ENCODE measurements around the gene TMEM97. TPM values are rescaled to one million over a fixed set of nuclear protein-coding genes. Genes with fewer than 3 reads are reported as not detected.
"Not testable (repeated sequence)": the region's sequence is repeated elsewhere in the genome, so short reads cannot be mapped to it uniquely, and the experiment has no call there.

TMEM97 gene
- total RNA-seq, 1 donor from 2014 or later, result 2.5 TPM

GRCh38 chr17:28335201-28335958 lies 16.4 kb downstream of the TMEM97 start, which contains the start of the genes IFT20 and TNFAIP1:
TSS of gene IFT20 (minus strand) at chr17:28335472. CDS start at chr17:28331985, 3,487 bp downstream.
TSS of gene TNFAIP1 (plus strand) at chr17:28335761. CDS start at chr17:28339522, 3,761 bp downstream.
- H3K36me3 ChIP-seq, result peaks cover 0 to 29% of the 10 kb centered on the region in 2 donors
- peaks cover 66% of the 10 kb centered on the region for H3K4me1 ChIP-seq
- intact Hi-C loops (cut with DNase I), result no loop called here
- peak within 1 kb of the TSS; percentile 86 to 93 for H3K4me3 ChIP-seq
- DNase-seq (ENCODE audit: extremely low spot score in 2 of 2), result peak; percentile 99 to 100
- TF ChIP-seq POLR2AphosphoS5 (IDR thresholded peaks at IDR 0.05; ENCODE audit: insufficient read depth in 1 of 2, low read depth in 1 of 2) (peak; percentile 99 to 100), CTCF (IDR thresholded peaks at IDR 0.05) (peak in 1 of 3 experiments; percentile 33), POLR2A (IDR thresholded peaks at IDR 0.05) (peak in 1 of 2 donors; percentile 91)
- peak within 1 kb of the TSS; percentile 94 for H3K27ac ChIP-seq
- no peaks in the 10 kb centered on the region for H3K27me3 ChIP-seq
- no peaks in the 10 kb centered on the region for H3K9me3 ChIP-seq

GRCh38 chr17:28335959-28336871 lies 17.2 kb downstream of the TMEM97 start:
- Histone ChIP-seq H3K4me3 (peak overlapping the region; percentile 86 to 93), H3K4me1 (peaks cover 66% of the 10 kb centered on the region), H3K9me3 (no peaks in the 10 kb centered on the region), H3K36me3 (peaks cover 0 to 29% of the 10 kb centered on the region in 2 donors), H3K27me3 (no peaks in the 10 kb centered on the region), H3K27ac (peak overlapping the region; percentile 94)
- TF ChIP-seq POLR2A (IDR thresholded peaks at IDR 0.05) (no peak), POLR2AphosphoS5 (IDR thresholded peaks at IDR 0.05; ENCODE audit: insufficient read depth in 1 of 2, low read depth in 1 of 2) (peak; percentile 46 to 55)
- DNase-seq (ENCODE audit: extremely low spot score in 2 of 2), result peak in 1 of 2 donors; percentile 90
- intact Hi-C loops (cut with DNase I), result no loop called here

GRCh38 chr17:28338056-28338768 lies 19.2 kb downstream of the TMEM97 start:
- intact Hi-C loops (cut with DNase I), result no loop called here
- DNase-seq (ENCODE audit: extremely low spot score in 2 of 2), result no peak
- Histone ChIP-seq H3K4me3 (no peak overlapping the region), H3K9me3 (no peaks in the 10 kb centered on the region), H3K27ac (peak overlapping the region; percentile 37), H3K36me3 (peaks cover 0 to 41% of the 10 kb centered on the region in 2 donors), H3K4me1 (peaks cover 62% of the 10 kb centered on the region), H3K27me3 (no peaks in the 10 kb centered on the region)
- TF ChIP-seq POLR2AphosphoS5 (IDR thresholded peaks at IDR 0.05; ENCODE audit: insufficient read depth in 1 of 2, low read depth in 1 of 2), result no peak
- no peak for TF ChIP-seq CTCF (IDR thresholded peaks at IDR 0.05)
- no peak for TF ChIP-seq POLR2A (IDR thresholded peaks at IDR 0.05)

GRCh38 chr17:28338769-28339212 lies 19.8 kb downstream of the TMEM97 start:
- Histone ChIP-seq H3K27ac (peak overlapping the region; percentile 37), H3K4me1 (peaks cover 56% of the 10 kb centered on the region), H3K36me3 (peaks cover 0 to 47% of the 10 kb centered on the region in 2 donors)
- intact Hi-C loops (cut with DNase I); DNase-seq (ENCODE audit: extremely low spot score in 2 of 2); H3K27me3 ChIP-seq; H3K9me3 ChIP-seq; H3K4me3 ChIP-seq: not testable (repeated sequence)

GRCh38 chr17:28339431-28339830 lies 20.4 kb downstream of the TMEM97 start:
- Histone ChIP-seq H3K4me1 (peaks cover 49% of the 10 kb centered on the region), H3K27ac (no peak overlapping the region), H3K4me3 (no peak overlapping the region), H3K36me3 (peaks cover 0 to 53% of the 10 kb centered on the region in 2 donors), H3K9me3 (no peaks in the 10 kb centered on the region), H3K27me3 (no peaks in the 10 kb centered on the region)
- DNase-seq (ENCODE audit: extremely low spot score in 2 of 2), result no peak
- no peak for TF ChIP-seq POLR2A (IDR thresholded peaks at IDR 0.05)
- TF ChIP-seq POLR2AphosphoS5 (IDR thresholded peaks at IDR 0.05; ENCODE audit: insufficient read depth in 1 of 2, low read depth in 1 of 2), result no peak
- no peak for TF ChIP-seq CTCF (IDR thresholded peaks at IDR 0.05)
- intact Hi-C loops (cut with DNase I), result no loop called here
